IMR-90 (cell line): Measurements from ENCODE around the gene S1PR3. TPM values are rescaled to one million over a fixed set of nuclear protein-coding genes. Genes with fewer than 3 reads are reported as not detected.

Experiments used
- ATAC-seq: fragments of 200-7000 bp; cut with Tn5 transposase; 2 replicates; pipeline ENCODE4 v1.9.1; 2020; ENCODE audit warnings: low read depth, mild to moderate bottlenecking, moderate library complexity
- BruUV-seq: library from RNA; stranded (reverse); fragments of 400-500 nt; replicated peaks from 2 replicates; lab custom pipeline; 2021; lab: Mats Ljungman, UMichigan
- CTCF ChIA-PET: fragments of 300-600 bp; formaldehyde crosslinking; extraction: SDS; loops from one replicate; lab custom pipeline; 2021; ENCODE audit warnings: antibody characterized with exemption; lab: Yijun Ruan, JAX
- POLR2A ChIA-PET: fragments of 300-600 bp; sonication (Branson Sonifier 250); formaldehyde crosslinking; loops from one replicate; lab custom pipeline; 2022; ENCODE audit warnings: antibody characterized with exemption; ENCODE audit not compliant: unreplicated experiment; lab: Charles Lee
- DNase-seq: peaks from one replicate; pipeline ENCODE4 v3.0.0; 2013
- H2AFZ ChIP-seq: replicated peaks from 2 replicates; pipeline ENCODE3; 2013; ENCODE audit warnings: low read length, mild to moderate bottlenecking; ENCODE audit not compliant: poor library complexity
- H2AK5ac ChIP-seq: 2 replicates; pipeline ENCODE4 v1.6.1; 2013; ENCODE audit warnings: low read depth, low read length, inconsistent platforms
- H2AK9ac ChIP-seq: replicated peaks from 2 replicates; pipeline ENCODE3; 2013; ENCODE audit warnings: mild to moderate bottlenecking, low read depth, low read length, moderate library complexity; ENCODE audit not compliant: poor library complexity
- H2BK120ac ChIP-seq: 2 replicates; pipeline ENCODE4 v1.6.1; 2013; ENCODE audit warnings: low read depth, low read length, inconsistent platforms
- H2BK15ac ChIP-seq: 3 replicates; pipeline ENCODE4 v1.6.1; 2013; ENCODE audit warnings: low read depth, low read length, inconsistent platforms
- H2BK20ac ChIP-seq: 2 replicates; pipeline ENCODE4 v1.6.1; 2013; ENCODE audit warnings: low read depth, mild to moderate bottlenecking, inconsistent platforms, low read length, moderate library complexity
- H2BK5ac ChIP-seq: 2 replicates; pipeline ENCODE4 v1.6.1; 2013; ENCODE audit warnings: mild to moderate bottlenecking, low read depth, low read length, inconsistent platforms; ENCODE audit not compliant: poor library complexity, severe bottlenecking
- H3K14ac ChIP-seq: replicated peaks from 2 replicates; pipeline ENCODE4 v1.6.1; 2013; ENCODE audit warnings: low read depth, low read length, inconsistent platforms
- H3K18ac ChIP-seq: 2 replicates; pipeline ENCODE4 v1.6.1; 2013; ENCODE audit warnings: low read depth, low read length, control low read depth
- H3K23ac ChIP-seq: 2 replicates; pipeline ENCODE4 v1.6.1; 2013; ENCODE audit warnings: low read depth, low read length, inconsistent platforms
- H3K27ac ChIP-seq: 2 replicates; pipeline ENCODE4 v1.5.1; 2013; ENCODE audit warnings: mild to moderate bottlenecking, control low read depth, low read length; ENCODE audit not compliant: insufficient read depth
- H3K27me3 ChIP-seq: 2 replicates; pipeline ENCODE4 v1.6.1; 2013; ENCODE audit warnings: low read length; ENCODE audit not compliant: control insufficient read depth, insufficient read depth
- H3K36me3 ChIP-seq: 2 replicates; pipeline ENCODE4 v1.6.1; 2013; ENCODE audit warnings: low read length, mixed read lengths; ENCODE audit not compliant: control insufficient read depth, insufficient read depth
- H3K4ac ChIP-seq: 2 replicates; pipeline ENCODE4 v1.6.1; 2013; ENCODE audit warnings: low read depth, low read length, inconsistent platforms
- H3K4me1 ChIP-seq: 2 replicates; pipeline ENCODE4 v1.6.1; 2013; ENCODE audit warnings: low read length, mixed read lengths; ENCODE audit not compliant: control insufficient read depth, insufficient read depth
- H3K4me2 ChIP-seq: 2 replicates; pipeline ENCODE4 v1.6.1; 2013; ENCODE audit warnings: low read depth, mild to moderate bottlenecking, control low read depth, low read length, moderate library complexity
- H3K4me3 ChIP-seq: 2 replicates; pipeline ENCODE4 v1.5.1; 2013; ENCODE audit warnings: low read depth, mild to moderate bottlenecking, control low read depth, low read length, moderate library complexity; ENCODE audit not compliant: insufficient read depth
- H3K56ac ChIP-seq: 2 replicates; pipeline ENCODE4 v1.6.1; 2013; ENCODE audit warnings: low read length, inconsistent platforms; ENCODE audit not compliant: insufficient read depth; ENCODE audit errors: extremely low read depth
- H3K79me1 ChIP-seq, 2 experiments: 2 replicates each; pipeline ENCODE4 v1.6.1; 2013; ENCODE audit warnings: low read length in 2 of 2, inconsistent platforms in 1 of 2, low read depth in 1 of 2
- H3K9ac ChIP-seq: 2 replicates; pipeline ENCODE4 v1.6.1; 2013; ENCODE audit warnings: low read depth, low read length, control low read depth
- H3K9me1 ChIP-seq: 2 replicates; pipeline ENCODE4 v1.6.1; 2013; ENCODE audit warnings: low read length, inconsistent platforms; ENCODE audit not compliant: insufficient read depth
- H3K9me3 ChIP-seq: 2 replicates; pipeline ENCODE4 v1.6.1; 2013; ENCODE audit warnings: low read length; ENCODE audit not compliant: control insufficient read depth, insufficient read depth
- H4K20me1 ChIP-seq: 2 replicates; pipeline ENCODE4 v1.6.1; 2013; ENCODE audit warnings: low read length, inconsistent platforms; ENCODE audit not compliant: insufficient read depth
- H4K5ac ChIP-seq: 2 replicates; pipeline ENCODE4 v1.6.1; 2013; ENCODE audit warnings: mild to moderate bottlenecking, low read depth, low read length, control low read depth
- H4K8ac ChIP-seq, 2 experiments: 2 replicates each; pipeline ENCODE4 v1.6.1; 2013; ENCODE audit warnings: low read depth in 2 of 2, low read length in 2 of 2, control low read depth in 1 of 2, inconsistent platforms in 1 of 2
- H4K91ac ChIP-seq: 2 replicates; pipeline ENCODE4 v1.6.1; 2013; ENCODE audit warnings: low read depth, low read length, inconsistent platforms; ENCODE audit not compliant: insufficient read depth
- CEBPB ChIP-seq: IDR thresholded peaks from 2 replicates; pipeline ENCODE4 v1.6.1; 2012; ENCODE audit warnings: low read depth, low read length, improper control_type of control experiment
- FOS ChIP-seq: fragments of 150-350 bp; IDR thresholded peaks from 2 replicates; pipeline ENCODE4 v1.6.1; 2016; ENCODE audit warnings: low read depth, low read length
- MAFK ChIP-seq: IDR thresholded peaks from 2 replicates; pipeline ENCODE4 v1.6.1; 2012; ENCODE audit warnings: low read depth, low read length, improper control_type of control experiment
- NFE2L2 ChIP-seq: fragments of 150-350 bp; IDR thresholded peaks from 2 replicates; pipeline ENCODE4 v1.6.1; 2016; ENCODE audit warnings: low read depth, mild to moderate bottlenecking, low read length
- POLR2A ChIP-seq: IDR thresholded peaks from 2 replicates; pipeline ENCODE4 v1.6.1; 2012; ENCODE audit warnings: mild to moderate bottlenecking, low read depth, low read length
- SMC3 ChIP-seq: fragments of 150-350 bp; IDR thresholded peaks from 2 replicates; pipeline ENCODE4 v1.6.1; 2016; ENCODE audit warnings: low read depth, mild to moderate bottlenecking, antibody characterized with exemption, low read length, moderate library complexity
- WGBS, 2 experiments: methylation state at CpG; one replicate each; pipeline versions ENCODE4 v1.1.5 to v1.1.7; 2013; ENCODE audit warnings: missing lambda C conversion rate in 2 of 2; ENCODE audit not compliant: insufficient read length in 1 of 2; ENCODE audit errors: extremely low coverage in 2 of 2; 5-methylcytosine and 5-hydroxymethylcytosine counted together
- dilution Hi-C: fragments of 300-500 bp; cut with HindIII; formaldehyde crosslinking; loops from one replicate; pipeline ENCODE4 v1.14.3; 2018; ENCODE audit warnings: low sequenced_read_pairs; ENCODE audit not compliant: unreplicated experiment
- in situ Hi-C: fragments of 300-500 bp; cut with MboI; formaldehyde crosslinking; loops from 3 replicates; pipeline ENCODE4 v1.14.3; 2019; ENCODE audit warnings: low sequenced_read_pairs, inconsistent platforms, mixed read lengths
- intact Hi-C: fragments of 100-400 bp; cut with micrococcal nuclease; formaldehyde crosslinking; loops from 2 replicates; pipeline ENCODE4 v1.10.0; 2022
- polyA plus RNA-seq, 3 experiments: library from polyadenylated mRNA; depleted of rRNA; stranded (reverse); fragments of >200 nt; gene quantifications; 2 replicates each; pipeline ENCODE4 v1.2.3, GENCODE V29; 2012; ENCODE audit warnings: low replicate concordance in 1 of 3
- total RNA-seq: library from RNA; depleted of rRNA; stranded (reverse); fragments of >200 nt; gene quantifications from 2 replicates; pipeline ENCODE4 v1.2.3, GENCODE V29; 2012
- TF ChIP-seq, protein P1 (sequence below): fragments of 150-350 bp; IDR thresholded peaks from 2 replicates; pipeline ENCODE4 v1.6.1; 2016; ENCODE audit warnings: low read depth, mild to moderate bottlenecking, low read length, moderate library complexity, borderline replicate concordance
- TF ChIP-seq, protein P2 (sequence below): fragments of 150-350 bp; IDR thresholded peaks from 2 replicates; pipeline ENCODE4 v1.6.1; 2017; ENCODE audit warnings: mild to moderate bottlenecking, antibody characterized with exemption, low read length, low read depth

The S1PR3 gene
- total and polyA plus RNA-seq, 2 of the 4 experiments (the other 2 are of a cell fraction) = 28.4 to 28.7 TPM

DNA sequence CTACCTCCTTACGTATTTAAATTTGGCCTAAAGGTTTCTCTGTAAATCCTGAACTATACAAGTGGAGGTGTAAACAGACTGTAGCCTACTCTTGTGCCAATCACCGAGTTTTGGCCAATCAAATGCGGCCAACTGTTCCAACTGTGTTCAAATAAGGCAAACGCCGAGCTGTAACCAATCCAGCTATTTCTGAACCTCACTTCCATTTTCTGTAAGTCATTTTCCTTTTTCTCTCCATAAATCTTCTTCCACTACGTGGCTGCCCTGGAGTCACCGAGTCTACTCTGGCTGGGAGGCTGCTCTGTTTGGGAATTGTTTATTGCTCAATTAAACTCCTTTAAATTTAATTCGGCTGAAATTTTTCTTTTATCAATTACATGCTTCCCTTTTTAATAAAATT is 58.4 kb downstream of the S1PR3 start:
- ChIA-PET CTCF (no interaction called here), POLR2A (no interaction called here)
- WGBS, 2 experiments = no CpG with 5 or more reads among the region's 8 CpGs
- ATAC-seq = no peak
- H2AK5ac ChIP-seq = no peak overlapping the region
- H3K4me3 ChIP-seq = no peak overlapping the region
- no peak overlapping the region for H3K4ac ChIP-seq
- no peak overlapping the region for H3K18ac ChIP-seq
- H3K14ac ChIP-seq = no peak overlapping the region
- H3K27me3 ChIP-seq = no peaks in the 10 kb centered on the region
- no peaks in the 10 kb centered on the region for H3K79me1 ChIP-seq
- H2AK9ac ChIP-seq = no peak overlapping the region
- no peak overlapping the region for H2BK120ac ChIP-seq
- H3K4me2 ChIP-seq = no peak overlapping the region
- peaks cover 19% of the 10 kb centered on the region for H3K36me3 ChIP-seq
- dilution Hi-C loops (no loop called here), intact Hi-C loops (no loop called here), in situ Hi-C loops (no loop called here)
- H4K8ac ChIP-seq = no peak overlapping the region
- H2BK15ac ChIP-seq = no peak overlapping the region
- H3K9ac ChIP-seq = no peak overlapping the region
- no TSS peak for BruUV-seq
- H3K9me3 ChIP-seq = no peaks in the 10 kb centered on the region
- no peak overlapping the region for H2AFZ ChIP-seq
- H2BK5ac ChIP-seq = no peak overlapping the region
- H4K5ac ChIP-seq = no peak overlapping the region
- no peak for DNase-seq
- peaks cover 10% of the 10 kb centered on the region; the same call in 1 of the 2 replicates for H3K9me1 ChIP-seq
- no peak overlapping the region for H3K56ac ChIP-seq
- no peak overlapping the region for H3K27ac ChIP-seq
- no peaks in the 10 kb centered on the region for H3K4me1 ChIP-seq
- H2BK20ac ChIP-seq = no peak overlapping the region
- no peak overlapping the region for H4K91ac ChIP-seq
- no peak overlapping the region for H3K23ac ChIP-seq
- TF ChIP-seq POLR2A = no peak
- no peak for TF ChIP-seq NFE2L2
- TF ChIP-seq, protein P1, sequence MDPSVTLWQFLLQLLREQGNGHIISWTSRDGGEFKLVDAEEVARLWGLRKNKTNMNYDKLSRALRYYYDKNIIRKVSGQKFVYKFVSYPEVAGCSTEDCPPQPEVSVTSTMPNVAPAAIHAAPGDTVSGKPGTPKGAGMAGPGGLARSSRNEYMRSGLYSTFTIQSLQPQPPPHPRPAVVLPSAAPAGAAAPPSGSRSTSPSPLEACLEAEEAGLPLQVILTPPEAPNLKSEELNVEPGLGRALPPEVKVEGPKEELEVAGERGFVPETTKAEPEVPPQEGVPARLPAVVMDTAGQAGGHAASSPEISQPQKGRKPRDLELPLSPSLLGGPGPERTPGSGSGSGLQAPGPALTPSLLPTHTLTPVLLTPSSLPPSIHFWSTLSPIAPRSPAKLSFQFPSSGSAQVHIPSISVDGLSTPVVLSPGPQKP = no peak
- TF ChIP-seq, protein P2, sequence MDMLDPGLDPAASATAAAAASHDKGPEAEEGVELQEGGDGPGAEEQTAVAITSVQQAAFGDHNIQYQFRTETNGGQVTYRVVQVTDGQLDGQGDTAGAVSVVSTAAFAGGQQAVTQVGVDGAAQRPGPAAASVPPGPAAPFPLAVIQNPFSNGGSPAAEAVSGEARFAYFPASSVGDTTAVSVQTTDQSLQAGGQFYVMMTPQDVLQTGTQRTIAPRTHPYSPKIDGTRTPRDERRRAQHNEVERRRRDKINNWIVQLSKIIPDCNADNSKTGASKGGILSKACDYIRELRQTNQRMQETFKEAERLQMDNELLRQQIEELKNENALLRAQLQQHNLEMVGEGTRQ = no peak
- no peak for TF ChIP-seq CEBPB
- TF ChIP-seq MAFK = no peak
- no peak for TF ChIP-seq SMC3
- no peak for TF ChIP-seq FOS
- H4K20me1 ChIP-seq = no peaks in the 10 kb centered on the region
